Neural progenitor cell (in vitro differentiated cells): ENCODE measurements around the gene GOT2.

Experiments used
- EZH2 ChIP-seq: fragments of 200-600 bp; sonication (generic); IDR thresholded peaks from 2 replicates; pipeline ENCODE4 v1.6.1; 2017; ENCODE audit warnings: antibody characterized with exemption, mild to moderate bottlenecking, moderate library complexity
- TF ChIP-seq, protein P1 (sequence below): fragments of 200-600 bp; sonication (generic); IDR thresholded peaks from 2 replicates; pipeline ENCODE4 v1.5.1; 2017; ENCODE audit warnings: antibody characterized with exemption, mild to moderate bottlenecking

DNA sequence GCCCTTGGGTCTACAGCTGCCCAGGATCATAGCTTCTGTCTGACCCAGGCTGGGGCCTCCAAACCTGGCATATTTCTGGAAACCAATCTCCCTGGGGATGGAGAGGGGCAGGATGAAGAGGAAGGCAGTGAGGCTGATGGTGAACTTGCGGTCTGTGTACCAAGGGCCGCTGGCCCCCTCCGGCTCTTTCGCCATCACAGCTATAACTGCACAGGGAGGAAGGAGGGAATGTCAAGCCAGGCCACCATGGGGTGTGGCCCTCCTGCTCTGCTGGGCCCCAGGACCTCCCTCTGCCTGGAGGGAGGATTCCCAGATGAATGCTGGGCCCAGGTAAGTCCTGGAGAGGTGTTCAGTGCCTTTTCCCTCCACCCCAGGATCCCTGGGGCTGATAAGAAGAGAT lies 55.8 kb downstream of the GOT2 start:
- TF ChIP-seq, protein P1, sequence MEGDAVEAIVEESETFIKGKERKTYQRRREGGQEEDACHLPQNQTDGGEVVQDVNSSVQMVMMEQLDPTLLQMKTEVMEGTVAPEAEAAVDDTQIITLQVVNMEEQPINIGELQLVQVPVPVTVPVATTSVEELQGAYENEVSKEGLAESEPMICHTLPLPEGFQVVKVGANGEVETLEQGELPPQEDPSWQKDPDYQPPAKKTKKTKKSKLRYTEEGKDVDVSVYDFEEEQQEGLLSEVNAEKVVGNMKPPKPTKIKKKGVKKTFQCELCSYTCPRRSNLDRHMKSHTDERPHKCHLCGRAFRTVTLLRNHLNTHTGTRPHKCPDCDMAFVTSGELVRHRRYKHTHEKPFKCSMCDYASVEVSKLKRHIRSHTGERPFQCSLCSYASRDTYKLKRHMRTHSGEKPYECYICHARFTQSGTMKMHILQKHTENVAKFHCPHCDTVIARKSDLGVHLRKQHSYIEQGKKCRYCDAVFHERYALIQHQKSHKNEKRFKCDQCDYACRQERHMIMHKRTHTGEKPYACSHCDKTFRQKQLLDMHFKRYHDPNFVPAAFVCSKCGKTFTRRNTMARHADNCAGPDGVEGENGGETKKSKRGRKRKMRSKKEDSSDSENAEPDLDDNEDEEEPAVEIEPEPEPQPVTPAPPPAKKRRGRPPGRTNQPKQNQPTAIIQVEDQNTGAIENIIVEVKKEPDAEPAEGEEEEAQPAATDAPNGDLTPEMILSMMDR: no peak
- TF ChIP-seq EZH2: no peak
